Measurements from ENCODE around the gene CXCR2.

DNA sequence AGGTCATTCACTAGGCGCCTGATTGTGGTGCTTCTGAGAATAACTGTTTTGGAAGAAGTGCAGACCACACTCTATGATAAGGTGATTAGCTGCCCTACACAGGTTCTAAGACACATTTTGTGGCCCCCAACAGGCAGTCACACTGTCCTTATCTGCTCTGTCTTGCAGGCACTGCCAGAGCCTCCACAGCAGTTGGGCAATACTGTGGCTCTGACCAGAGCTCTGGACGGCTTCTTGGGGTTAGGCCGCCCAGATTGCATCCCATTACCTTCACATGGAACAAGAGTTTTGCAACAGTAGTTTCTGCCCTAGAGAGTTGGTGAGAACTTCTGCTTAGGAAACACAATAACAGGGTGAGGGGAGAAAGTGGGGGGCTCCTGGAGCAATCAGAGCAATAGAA, 34.1 kb upstream of the CXCR2 start:
- TF ChIP-seq, protein P1, sequence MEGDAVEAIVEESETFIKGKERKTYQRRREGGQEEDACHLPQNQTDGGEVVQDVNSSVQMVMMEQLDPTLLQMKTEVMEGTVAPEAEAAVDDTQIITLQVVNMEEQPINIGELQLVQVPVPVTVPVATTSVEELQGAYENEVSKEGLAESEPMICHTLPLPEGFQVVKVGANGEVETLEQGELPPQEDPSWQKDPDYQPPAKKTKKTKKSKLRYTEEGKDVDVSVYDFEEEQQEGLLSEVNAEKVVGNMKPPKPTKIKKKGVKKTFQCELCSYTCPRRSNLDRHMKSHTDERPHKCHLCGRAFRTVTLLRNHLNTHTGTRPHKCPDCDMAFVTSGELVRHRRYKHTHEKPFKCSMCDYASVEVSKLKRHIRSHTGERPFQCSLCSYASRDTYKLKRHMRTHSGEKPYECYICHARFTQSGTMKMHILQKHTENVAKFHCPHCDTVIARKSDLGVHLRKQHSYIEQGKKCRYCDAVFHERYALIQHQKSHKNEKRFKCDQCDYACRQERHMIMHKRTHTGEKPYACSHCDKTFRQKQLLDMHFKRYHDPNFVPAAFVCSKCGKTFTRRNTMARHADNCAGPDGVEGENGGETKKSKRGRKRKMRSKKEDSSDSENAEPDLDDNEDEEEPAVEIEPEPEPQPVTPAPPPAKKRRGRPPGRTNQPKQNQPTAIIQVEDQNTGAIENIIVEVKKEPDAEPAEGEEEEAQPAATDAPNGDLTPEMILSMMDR (IDR thresholded peaks at IDR 0.05), result no peak
- TF ChIP-seq EP300 (IDR thresholded peaks at IDR 0.05), result no peak
- no peak for TF ChIP-seq POLR2A (IDR thresholded peaks at IDR 0.05)

Data from suprapubic skin (tissue), 3 donors.